PC-9 (cell line): Measurements from ENCODE around the gene B3GNT2. TPM values are rescaled to one million over a fixed set of nuclear protein-coding genes. Genes with fewer than 3 reads are reported as not detected.

ENCODE experiments used
- BruUV-seq: library from RNA; stranded (reverse); fragments of 400-500 nt; replicated peaks from 2 replicates; lab custom pipeline; 2021; lab: Mats Ljungman, UMichigan
- CTCF ChIA-PET: fragments of 300-600 bp; sonication (Branson Sonifier 250); formaldehyde crosslinking; loops from one replicate; lab custom pipeline; 2022; ENCODE audit warnings: antibody characterized with exemption; lab: Charles Lee
- POLR2A ChIA-PET: fragments of 300-600 bp; sonication (Branson Sonifier 250); formaldehyde crosslinking; loops from one replicate; lab custom pipeline; 2022; ENCODE audit warnings: antibody characterized with exemption; ENCODE audit not compliant: unreplicated experiment; lab: Charles Lee
- DNase-seq, 2 experiments: peaks; one replicate each; pipeline versions ENCODE4 v3.0.0 to v3.0.0-alpha.2; 2015 to 2022; ENCODE audit warnings: mixed read lengths in 1 of 2
- H2AFZ ChIP-seq: fragments of 200-600 bp; sonication (generic); 2 replicates; pipeline ENCODE4 v1.8.1; 2017; ENCODE audit warnings: antibody characterized with exemption
- H3F3A ChIP-seq: fragments of 200-600 bp; sonication (generic); 2 replicates; pipeline ENCODE4 v1.8.1; 2017; ENCODE audit warnings: antibody characterized with exemption, mild to moderate bottlenecking, low read depth; ENCODE audit not compliant: insufficient read depth
- H3K27ac ChIP-seq: fragments of 200-600 bp; sonication (generic); 2 replicates; pipeline ENCODE4 v1.6.1; 2016; ENCODE audit warnings: mixed run types
- H3K27me3 ChIP-seq: fragments of 200-600 bp; sonication (generic); 2 replicates; pipeline ENCODE4 v1.6.1; 2016; ENCODE audit warnings: low read depth, mixed run types; ENCODE audit not compliant: insufficient read depth
- H3K36me3 ChIP-seq: fragments of 200-600 bp; sonication (generic); 2 replicates; pipeline ENCODE4 v1.6.1; 2016; ENCODE audit warnings: low read depth, mixed run types
- H3K4me1 ChIP-seq: fragments of 200-600 bp; sonication (generic); replicated peaks from 2 replicates; pipeline ENCODE4 v1.6.1; 2016; ENCODE audit warnings: mixed run types; ENCODE audit not compliant: insufficient read depth
- H3K4me2 ChIP-seq: fragments of 200-600 bp; sonication (generic); 2 replicates; pipeline ENCODE4 v1.6.1; 2017; ENCODE audit warnings: mixed run types
- H3K4me3 ChIP-seq: fragments of 200-600 bp; sonication (generic); 2 replicates; pipeline ENCODE4 v1.6.1; 2016; ENCODE audit warnings: mixed run types
- H3K79me2 ChIP-seq: fragments of 200-600 bp; sonication (generic); 2 replicates; pipeline ENCODE4 v1.6.1; 2017; ENCODE audit warnings: low read depth, mixed run types
- H3K9me2 ChIP-seq: fragments of 200-600 bp; sonication (generic); 2 replicates; pipeline ENCODE4 v1.8.1; 2017; ENCODE audit warnings: mild to moderate bottlenecking; ENCODE audit not compliant: insufficient read depth
- H3K9me3 ChIP-seq: fragments of 200-600 bp; sonication (generic); 2 replicates; pipeline ENCODE4 v1.8.1; 2016; ENCODE audit warnings: low read depth; ENCODE audit not compliant: insufficient read depth
- H4K20me1 ChIP-seq: fragments of 200-600 bp; sonication (generic); 2 replicates; pipeline ENCODE4 v1.8.1; 2017; ENCODE audit not compliant: insufficient read depth
- EZH2 ChIP-seq: fragments of 200-600 bp; sonication (generic); IDR thresholded peaks from 2 replicates; pipeline ENCODE4 v1.8.0; 2017; ENCODE audit warnings: antibody characterized with exemption, low read depth
- intact Hi-C: fragments of 100-400 bp; cut with micrococcal nuclease; formaldehyde crosslinking; loops from one replicate; pipeline ENCODE4 v1.10.0; 2022; ENCODE audit not compliant: unreplicated experiment
- total RNA-seq: library from RNA; stranded (reverse); gene quantifications from 2 replicates; pipeline ENCODE4 v1.2.3, GENCODE V29; 2021
- TF ChIP-seq, protein P1 (sequence below): fragments of 200-600 bp; sonication (generic); conservative IDR thresholded peaks from 2 replicates; pipeline ENCODE4 v1.6.1; 2017; ENCODE audit warnings: mixed run types, antibody characterized with exemption, mild to moderate bottlenecking, moderate library complexity

Gene B3GNT2
- total RNA-seq, 1 experiment from 2014 or later: 30.8 TPM

DNA sequence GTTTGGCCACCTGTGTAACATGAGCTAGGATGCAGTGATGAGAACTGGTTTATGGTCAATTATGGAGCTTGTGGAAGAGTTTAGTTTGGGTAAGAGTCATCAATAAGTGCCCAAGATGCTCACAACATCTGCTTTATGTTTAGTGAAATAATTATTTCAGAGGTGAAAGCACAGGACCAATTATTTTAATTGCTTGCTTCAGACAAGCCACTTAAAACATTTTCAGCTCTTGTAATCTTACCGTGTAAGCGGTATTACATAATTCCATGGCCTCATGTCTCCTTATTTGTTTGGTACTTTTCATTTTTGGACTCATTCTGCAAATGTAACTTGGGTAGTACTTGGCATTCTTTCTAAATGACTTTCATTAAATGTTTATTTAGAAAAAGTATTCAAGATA is 5.4 kb downstream of the B3GNT2 start:
- no peaks in the 10 kb centered on the region for H3K27me3 ChIP-seq
- peaks cover 88% of the 10 kb centered on the region for H4K20me1 ChIP-seq
- H2AFZ ChIP-seq: no peak overlapping the region
- no TSS peak for BruUV-seq
- ChIA-PET POLR2A (interaction anchor here (0.6 to 0.7 kb wide), 2 partner anchors 63 to 160 kb away, joined by 4 to 6 read pairs; no protein-coding TSS in a partner anchor), CTCF (no interaction called here)
- H3F3A ChIP-seq: no peaks in the 10 kb centered on the region
- H3K9me3 ChIP-seq: no peaks in the 10 kb centered on the region
- H3K27ac ChIP-seq: no peak overlapping the region
- TF ChIP-seq, protein P1, sequence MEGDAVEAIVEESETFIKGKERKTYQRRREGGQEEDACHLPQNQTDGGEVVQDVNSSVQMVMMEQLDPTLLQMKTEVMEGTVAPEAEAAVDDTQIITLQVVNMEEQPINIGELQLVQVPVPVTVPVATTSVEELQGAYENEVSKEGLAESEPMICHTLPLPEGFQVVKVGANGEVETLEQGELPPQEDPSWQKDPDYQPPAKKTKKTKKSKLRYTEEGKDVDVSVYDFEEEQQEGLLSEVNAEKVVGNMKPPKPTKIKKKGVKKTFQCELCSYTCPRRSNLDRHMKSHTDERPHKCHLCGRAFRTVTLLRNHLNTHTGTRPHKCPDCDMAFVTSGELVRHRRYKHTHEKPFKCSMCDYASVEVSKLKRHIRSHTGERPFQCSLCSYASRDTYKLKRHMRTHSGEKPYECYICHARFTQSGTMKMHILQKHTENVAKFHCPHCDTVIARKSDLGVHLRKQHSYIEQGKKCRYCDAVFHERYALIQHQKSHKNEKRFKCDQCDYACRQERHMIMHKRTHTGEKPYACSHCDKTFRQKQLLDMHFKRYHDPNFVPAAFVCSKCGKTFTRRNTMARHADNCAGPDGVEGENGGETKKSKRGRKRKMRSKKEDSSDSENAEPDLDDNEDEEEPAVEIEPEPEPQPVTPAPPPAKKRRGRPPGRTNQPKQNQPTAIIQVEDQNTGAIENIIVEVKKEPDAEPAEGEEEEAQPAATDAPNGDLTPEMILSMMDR: no peak
- TF ChIP-seq EZH2: no peak
- H3K9me2 ChIP-seq: no peaks in the 10 kb centered on the region
- intact Hi-C loops: no loop called here
- peaks cover 34% of the 10 kb centered on the region for H3K4me1 ChIP-seq
- no peak overlapping the region for H3K4me2 ChIP-seq
- H3K4me3 ChIP-seq: no peak overlapping the region
- peaks cover 100% of the 10 kb centered on the region for H3K79me2 ChIP-seq
- H3K36me3 ChIP-seq: peaks cover 5% of the 10 kb centered on the region; the same call in 1 of the 2 replicates
- DNase-seq: no peak

DNA sequence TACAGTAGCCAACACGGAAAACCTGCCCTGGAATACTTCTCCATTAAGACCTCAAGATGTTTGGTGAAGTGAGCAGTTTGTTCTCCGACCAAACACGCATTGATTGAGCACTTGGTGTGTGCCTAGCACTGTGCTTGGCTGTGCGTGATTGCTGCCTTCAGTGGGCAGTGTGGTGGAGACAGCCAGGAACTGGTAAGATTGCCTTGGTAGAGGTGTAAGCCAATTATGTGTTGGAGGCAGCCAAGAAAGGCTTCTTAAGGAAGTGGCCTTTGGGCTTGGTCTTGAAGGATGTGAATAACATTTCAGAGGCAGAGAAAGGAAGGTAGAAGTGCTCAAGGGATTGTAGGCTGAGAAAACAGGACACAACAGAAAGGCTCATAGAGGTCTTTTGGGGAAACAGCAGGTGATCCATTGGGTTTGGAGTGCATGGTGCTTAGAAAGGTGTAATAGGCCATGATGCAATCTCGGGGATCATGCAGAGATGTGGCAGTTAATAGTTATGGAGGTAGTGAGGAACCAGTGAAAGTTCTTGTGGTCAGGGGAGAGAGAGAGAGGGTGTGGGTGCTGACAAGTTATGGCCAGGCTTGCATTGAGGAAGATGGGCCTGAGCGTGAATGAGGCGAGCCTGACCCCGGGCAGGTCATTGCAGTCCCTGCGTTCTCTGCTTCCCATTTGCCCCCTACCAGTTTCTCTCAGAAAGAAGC is 6.3 kb downstream of the B3GNT2 start:
- ChIA-PET CTCF (no interaction called here), POLR2A (no interaction called here)
- Histone ChIP-seq H3K27ac (no peak overlapping the region), H3K27me3 (no peaks in the 10 kb centered on the region), H3F3A (no peaks in the 10 kb centered on the region), H3K4me3 (no peak overlapping the region), H3K9me2 (no peaks in the 10 kb centered on the region), H3K4me2 (no peak overlapping the region), H4K20me1 (peaks cover 95% of the 10 kb centered on the region), H3K4me1 (peaks cover 34% of the 10 kb centered on the region), H3K9me3 (no peaks in the 10 kb centered on the region), H3K79me2 (peaks cover 100% of the 10 kb centered on the region), H2AFZ (no peak overlapping the region), H3K36me3 (peaks cover 5% of the 10 kb centered on the region; the same call in 1 of the 2 replicates)
- no peak for DNase-seq
- no TSS peak for BruUV-seq
- intact Hi-C loops: no loop called here
- TF ChIP-seq EZH2: no peak
- TF ChIP-seq, protein P1: no peak

DNA sequence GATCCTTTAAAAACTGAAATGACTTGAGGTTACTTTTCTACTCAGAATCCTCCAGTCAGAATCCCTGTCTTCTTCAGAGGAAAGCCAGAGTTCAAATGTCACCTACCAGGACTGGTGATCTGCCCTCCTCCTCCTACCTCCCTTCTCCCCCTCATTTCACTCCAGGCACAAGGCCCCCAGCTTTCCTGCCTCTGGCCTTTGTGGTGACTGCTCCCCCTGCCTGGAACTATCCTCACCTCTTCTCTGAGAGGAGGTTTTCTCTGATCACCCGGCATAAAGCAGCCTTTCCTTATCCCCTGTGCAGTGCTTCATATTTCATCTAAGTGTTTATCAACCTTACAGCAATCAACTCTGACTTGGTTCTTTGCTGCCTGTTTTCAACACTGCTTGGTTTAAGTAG is 6.8 kb downstream of the B3GNT2 start:
- Histone ChIP-seq H3K4me1 (peaks cover 34% of the 10 kb centered on the region), H3K4me3 (no peak overlapping the region), H4K20me1 (peaks cover 94% of the 10 kb centered on the region), H3K79me2 (peaks cover 100% of the 10 kb centered on the region), H3K9me3 (no peaks in the 10 kb centered on the region), H3K36me3 (peaks cover 5% of the 10 kb centered on the region; the same call in 1 of the 2 replicates), H3K27me3 (no peaks in the 10 kb centered on the region), H3K9me2 (no peaks in the 10 kb centered on the region), H3F3A (no peaks in the 10 kb centered on the region), H3K4me2 (no peak overlapping the region), H2AFZ (no peak overlapping the region), H3K27ac (no peak overlapping the region)
- intact Hi-C loops: no loop called here
- BruUV-seq: no TSS peak
- ChIA-PET POLR2A (no interaction called here), CTCF (no interaction called here)
- TF ChIP-seq, protein P1: no peak
- no peak for TF ChIP-seq EZH2
- no peak for DNase-seq
